Embryonic facial prominence (tissue), 1 donor: Measurements from ENCODE around the gene ZBTB18.

Experiments
- DNase-seq: peaks from one replicate; pipeline ENCODE4 v3.0.0-alpha.2; 2016; ENCODE audit errors: extremely low spot score

Gene ZBTB18

DNA sequence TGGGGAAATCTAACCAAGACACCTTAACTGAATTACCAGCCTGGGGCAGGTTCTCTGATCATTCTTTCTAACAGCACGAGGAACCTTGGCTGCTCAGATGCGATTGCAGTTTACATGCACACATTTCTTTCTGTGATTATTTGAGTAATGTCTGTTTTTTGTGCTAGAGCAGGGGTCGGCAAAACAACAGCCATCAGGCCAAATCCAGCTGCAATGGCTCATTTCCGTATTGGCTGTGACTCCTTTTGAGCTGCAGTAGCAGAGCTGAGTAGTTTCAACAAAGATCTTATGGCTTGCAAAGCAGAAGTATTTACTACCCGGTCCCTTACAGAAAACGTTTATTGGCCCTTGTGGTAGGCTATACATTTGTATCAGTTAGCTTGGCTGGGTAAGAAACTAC, 37.1 kb downstream of the ZBTB18 start:
- no peak for DNase-seq

DNA sequence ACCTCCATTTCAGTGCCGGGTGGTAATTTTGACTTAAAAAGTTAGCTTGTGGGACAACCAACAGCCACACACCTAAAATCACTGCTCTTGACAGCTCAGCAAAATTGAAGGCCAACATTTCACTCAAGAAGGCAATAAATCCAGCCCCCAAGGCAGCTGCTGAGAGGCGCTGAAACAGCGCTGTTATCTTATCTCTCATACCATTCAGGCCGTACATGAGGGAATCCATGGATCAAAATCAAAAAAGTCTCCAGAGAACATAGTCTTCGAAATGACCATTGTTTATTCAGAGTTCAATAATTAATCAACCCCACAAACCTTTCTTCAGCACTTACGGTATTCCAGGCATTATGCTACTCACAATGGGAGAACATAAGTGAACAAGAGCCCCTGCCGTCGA, 38.5 kb downstream of the ZBTB18 start:
- DNase-seq, result no peak

DNA sequence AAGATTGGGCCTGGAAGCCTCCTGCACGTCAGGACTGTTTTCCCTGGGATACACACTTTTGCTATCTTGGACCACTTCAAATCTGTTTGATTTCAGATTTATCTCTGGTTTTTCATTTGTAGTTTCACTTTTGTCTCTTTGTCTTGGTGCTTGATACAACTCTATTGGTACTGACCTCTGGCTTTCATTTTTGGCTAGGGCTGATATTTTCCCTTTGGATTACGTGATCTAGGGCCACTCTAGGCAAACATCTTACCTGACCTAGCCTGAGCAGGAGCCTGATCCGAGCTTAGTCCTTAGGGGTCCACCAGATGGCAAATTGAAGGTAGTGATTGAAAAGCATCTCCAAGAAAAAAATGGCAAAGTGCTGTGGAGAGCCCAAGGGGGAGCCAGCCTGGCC, 39.6 kb downstream of the ZBTB18 start:
- no peak for DNase-seq

DNA sequence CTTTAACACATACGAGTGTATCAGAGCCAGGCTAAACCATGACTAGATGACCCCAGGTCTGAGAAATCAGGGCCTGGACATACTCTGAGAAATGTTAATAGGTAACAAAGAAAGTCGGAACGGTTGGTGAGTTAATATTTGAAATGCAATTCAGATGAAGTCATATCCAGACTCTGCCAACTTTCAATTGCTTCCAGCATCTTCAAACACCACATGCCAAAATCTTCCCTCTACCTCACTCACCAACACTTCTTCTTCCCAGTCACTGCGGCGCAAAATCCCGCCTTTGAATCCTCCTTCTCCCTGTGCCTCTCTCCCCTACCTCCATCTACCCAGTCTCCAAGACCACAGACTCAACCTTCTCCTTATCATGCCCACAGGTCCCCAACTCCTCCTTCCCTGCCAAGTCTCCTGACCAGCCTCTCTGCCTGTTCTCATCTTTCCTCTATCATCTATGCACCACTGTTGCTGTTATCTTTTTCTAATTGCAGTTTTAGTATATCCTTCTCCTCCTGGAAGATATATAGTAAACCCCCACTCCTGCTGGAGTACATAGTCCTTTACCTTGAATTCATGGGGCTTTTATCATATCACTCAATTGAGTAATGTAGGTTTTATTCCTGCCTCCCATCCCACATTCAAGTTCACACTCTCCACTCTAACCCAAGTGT, 41.3 kb downstream of the ZBTB18 start:
- DNase-seq, result peak; percentile 16

DNA sequence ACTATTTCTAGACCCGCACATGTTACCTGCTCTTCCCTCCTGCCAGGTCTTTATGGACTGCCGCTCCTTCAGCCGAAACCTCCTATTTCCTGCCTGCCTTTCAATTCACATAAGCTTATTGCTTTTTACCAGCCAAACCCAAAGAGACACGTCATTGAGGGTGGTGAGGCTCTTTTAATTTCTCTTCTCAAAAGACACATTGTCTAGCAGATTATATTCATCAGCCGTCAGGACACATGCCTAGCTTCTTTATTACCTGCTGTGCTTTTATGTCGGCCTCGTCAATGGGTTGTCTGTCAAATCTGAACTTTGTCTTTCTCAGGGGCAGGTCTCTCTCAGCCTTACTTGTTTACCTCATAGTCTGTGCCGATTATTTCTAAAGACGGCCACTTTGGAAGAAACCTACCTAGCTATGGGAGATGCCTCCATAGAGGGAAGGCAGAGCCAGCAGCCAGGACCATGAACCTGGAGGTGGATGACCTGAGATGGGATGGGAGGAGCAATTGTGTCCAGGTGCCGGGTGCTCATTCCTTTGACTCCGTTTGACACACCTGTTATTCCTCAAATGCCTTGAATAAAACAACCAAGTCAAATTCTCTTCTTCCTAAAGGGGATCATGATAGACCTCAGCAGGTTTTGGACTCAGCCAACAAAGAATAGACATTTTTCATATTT, 42.0 kb downstream of the ZBTB18 start:
- DNase-seq, result no peak

DNA sequence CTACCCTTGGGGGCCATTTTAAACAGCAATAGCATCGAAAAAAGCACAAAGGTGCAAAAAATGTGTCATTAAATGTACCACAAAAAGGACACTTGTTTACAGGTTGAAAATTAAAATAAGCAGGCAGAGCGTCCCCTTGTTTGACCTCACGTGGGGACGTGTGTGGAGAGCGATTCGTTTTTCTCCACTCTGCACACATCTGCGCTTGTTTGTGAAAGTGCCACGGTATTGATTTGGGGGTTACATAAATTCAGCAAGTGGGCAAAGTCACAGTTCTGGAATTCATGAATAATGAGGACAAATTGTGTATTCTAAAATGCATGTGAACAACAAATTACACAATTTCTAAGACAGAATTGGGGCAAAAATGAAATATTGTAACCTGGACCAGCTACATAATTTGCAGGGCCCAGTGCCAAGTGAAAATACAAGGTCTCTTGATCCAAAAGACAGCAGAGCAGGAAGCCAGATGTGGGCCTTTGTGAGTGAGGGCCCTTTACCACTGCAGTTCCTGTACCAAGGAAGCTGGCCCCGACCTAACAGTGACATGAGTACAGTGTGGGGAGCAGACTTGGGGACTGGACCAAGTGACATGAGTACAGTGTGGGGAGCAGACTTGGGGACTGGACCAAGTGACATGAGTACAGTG, 43.9 kb downstream of the ZBTB18 start:
- DNase-seq, result no peak

DNA sequence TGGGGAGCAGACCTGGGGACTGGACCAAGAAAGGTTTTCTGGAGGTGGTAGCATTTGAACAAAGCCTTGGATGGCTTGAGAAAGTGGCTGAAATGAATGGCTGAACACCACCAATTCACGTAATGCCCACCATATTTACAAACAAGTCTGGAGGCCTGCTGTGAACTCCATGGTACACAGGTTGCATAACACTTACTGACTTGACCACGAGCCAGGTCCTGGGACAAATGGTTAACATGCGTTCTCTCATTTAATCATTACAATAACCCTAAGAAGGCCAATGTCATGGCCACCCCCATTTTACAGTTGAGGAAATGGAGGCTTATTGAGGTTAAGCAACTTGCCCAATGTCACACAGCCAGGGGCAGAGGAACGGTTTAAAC, 44.4 kb downstream of the ZBTB18 start:
- no peak for DNase-seq

DNA sequence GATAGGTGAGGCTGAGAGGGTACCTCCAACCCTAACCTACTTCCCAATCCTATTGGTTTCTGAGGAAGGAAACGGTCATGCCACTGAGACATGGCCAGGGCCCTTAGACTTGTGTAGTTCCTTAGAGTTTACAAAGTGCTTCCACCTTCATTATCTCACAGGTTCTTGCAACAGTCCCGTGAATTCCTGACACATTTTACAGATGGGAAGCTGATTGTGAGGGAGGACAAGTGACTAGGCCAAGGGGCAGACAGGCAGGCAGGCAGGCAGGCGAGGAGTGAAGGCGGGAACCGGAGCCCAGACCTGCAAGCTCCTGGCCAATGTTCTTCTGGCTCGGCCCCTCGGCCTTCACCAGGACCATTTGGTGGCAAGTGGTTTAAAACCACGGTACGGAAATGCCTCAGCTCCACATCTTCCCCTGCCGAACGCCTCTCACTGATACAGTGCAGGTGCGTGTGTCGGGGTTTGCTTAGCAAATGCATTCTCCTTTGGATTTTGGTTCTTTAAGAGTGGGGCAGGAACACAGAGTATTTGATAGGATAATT, 45.1 kb downstream of the ZBTB18 start:
- DNase-seq, result no peak

DNA sequence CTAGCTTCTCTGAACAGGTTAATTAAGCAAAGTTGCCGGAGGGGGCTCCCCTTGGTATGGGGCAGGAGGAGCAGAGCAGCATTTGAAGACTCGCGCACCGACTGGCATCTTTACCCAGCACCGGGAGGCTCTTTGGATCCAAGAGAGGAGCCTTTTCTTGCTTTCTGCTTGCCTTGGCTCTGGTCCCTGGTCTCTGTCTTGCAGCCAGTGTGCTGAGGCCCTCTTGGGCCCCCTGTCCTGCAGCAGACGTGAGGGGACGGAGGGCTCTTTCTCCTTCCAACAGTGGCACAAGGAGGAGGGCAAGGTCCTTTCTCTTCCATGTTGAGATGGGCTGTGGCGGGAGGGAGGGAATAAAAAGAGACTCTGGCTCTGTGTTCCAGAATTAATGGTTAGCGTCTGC, 45.6 kb downstream of the ZBTB18 start:
- no peak for DNase-seq

DNA sequence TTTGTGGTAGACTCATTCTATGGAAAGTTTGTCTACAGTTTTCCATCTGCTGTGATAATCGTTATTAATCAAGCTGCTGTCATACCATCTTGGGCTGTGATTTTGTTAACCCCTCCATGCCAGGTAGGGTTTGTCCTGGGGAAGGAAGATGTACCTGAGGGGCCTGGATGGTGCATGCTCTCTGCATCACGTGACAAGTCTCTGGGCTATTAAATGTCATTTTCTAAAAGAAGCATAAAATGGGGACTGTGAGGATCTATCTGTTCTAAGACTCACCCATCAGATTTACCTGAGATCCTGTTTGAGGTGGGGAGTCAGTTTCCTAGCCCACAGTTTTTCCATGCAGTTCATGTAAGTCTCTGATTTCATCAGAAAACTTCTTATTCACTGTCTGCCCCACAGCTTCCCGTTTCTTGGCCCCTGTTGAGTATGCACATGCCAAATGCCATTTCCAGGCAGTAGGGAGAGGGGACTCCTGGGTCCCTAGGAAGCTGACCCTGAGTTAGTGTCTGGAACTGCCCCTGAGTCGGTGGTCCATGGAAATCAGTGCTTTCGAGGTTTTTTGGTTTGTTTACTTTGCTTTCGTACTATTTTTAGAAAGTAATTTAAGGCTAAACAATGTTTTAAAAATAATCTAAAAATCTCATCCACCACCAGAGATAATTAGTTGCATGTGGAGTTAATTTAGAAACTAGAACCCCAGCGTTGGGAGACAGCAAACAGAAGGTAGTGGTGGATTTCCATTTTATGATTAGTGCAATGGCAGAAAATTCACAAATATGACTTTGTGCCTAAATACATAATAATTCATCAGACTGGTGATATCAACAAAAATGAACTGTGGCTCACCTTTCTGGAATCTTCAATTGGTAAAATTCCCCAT, 46.7 kb downstream of the ZBTB18 start:
- DNase-seq, result no peak

DNA sequence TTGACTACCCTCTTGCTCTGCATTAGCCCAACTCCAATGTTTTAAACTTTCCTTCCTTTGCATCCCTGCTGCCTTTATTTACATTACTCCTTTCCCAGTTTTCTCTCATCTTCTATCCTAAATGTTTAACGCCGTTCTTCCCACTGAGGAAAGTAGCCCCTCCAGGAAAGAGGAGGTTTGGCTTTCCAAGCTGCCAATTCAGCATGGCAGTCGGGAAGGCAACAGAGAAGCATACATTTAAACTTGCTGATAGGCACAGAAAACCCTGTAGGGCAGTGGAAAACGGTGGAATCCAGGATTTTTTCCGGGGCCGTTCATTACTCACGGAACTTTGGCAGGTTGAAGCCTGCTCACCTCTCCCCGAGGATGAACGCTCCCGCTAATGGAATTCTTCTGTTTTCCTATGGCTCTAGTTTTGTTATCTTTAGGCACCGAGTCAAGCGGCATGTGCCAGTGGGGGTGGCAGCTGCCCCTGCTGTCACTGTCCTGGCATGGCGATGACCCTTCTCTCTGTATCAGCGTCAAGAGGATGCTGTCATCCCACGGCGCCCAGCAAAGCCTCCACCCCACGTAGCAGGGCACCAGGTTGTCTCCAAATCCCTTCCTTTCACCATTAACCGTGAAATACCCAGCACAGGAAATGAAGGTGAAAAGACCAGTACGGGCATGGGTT, 48.3 kb downstream of the ZBTB18 start:
- DNase-seq, result no peak

DNA sequence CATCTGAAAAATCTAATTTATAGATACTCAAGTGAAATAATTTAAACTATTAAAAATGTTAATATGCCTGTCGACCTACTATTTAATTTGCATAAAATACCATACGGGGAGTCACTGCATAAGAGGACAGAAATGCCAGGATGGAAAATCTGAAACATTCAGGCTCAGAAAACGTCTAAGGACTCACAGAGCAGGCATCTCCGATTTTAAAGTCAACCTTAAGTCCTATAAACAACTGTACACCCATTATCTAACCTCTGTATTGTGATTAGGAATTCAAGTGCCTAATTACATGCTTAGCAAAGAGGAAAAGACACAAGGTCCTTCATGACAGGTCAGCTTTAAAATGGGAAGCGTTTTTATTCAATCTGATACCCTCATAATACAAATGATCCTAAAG, 49.2 kb downstream of the ZBTB18 start:
- no peak for DNase-seq

DNA sequence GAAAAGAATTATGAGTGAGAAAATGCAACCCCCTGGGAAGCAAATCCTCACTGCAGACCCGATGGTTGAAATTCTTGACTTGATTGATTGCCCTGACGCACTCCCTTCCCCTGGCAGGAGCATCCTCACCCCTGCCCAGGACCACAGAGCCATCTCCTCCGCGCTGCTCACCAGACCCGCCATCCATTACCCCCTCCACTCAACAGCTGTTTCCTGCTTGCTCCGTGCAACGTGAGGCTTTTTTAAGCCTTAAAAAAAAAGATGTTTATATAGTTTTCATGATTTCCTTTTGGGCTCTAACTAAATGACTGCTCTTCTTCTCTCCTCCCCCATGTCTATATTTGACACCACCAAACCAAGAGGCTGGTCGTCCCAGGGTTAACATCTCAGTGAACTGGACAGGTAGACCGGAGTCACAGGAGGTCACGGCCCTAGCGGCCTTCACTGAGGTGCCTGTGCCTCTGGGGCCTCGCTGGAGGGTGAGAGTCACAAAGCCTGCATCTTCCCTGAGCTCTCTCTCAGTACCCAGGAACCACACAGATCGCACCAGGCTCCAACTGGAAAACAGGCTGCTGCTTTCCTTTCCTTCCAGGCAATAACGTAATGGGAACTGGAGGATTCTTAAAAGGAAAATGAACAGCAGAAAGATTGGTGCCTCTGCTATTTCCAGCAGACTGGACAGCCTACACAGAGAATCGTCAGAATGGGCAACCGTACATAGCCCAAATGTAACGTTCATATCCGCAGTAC, 49.8 kb downstream of the ZBTB18 start:
- DNase-seq, result no peak

DNA sequence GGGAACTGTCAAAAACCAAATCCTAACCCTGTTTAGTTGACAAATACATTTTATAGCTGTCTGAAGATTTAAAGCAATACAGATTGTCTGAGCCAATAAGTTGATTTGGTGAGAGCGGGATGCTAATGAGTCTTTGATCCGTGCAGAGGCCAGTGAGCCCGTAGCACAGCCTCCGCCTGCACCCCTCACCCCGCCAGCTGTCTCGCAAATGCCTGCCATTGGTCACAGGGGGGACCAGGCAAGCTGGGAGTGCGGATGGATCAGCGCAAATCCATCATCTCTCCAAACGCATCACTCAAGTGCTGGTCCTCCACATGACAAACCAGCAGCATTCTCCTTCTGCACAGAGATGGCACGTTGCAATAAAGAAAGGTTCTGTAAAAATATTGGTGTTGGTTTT, 51.0 kb downstream of the ZBTB18 start:
- no peak for DNase-seq

DNA sequence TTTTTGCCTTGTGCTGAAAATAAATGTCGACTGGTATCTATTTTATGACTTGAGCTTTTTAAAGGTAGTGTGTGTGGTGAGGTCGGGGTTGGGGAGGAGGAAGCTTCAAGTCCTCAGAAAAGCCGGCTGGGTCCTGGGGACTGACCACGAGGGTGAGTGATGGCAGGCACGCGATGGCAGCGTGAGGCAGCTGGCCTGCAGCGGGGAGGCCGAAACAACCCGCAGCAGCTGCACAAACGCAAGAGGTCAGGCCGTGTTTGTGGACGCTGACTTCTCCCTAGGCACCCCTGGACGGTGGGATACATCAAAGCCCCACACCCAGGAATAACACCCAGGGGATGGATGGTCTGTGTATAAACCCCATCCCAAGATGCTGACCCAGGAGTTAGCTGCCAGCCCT, 51.4 kb downstream of the ZBTB18 start:
- DNase-seq, result no peak

DNA sequence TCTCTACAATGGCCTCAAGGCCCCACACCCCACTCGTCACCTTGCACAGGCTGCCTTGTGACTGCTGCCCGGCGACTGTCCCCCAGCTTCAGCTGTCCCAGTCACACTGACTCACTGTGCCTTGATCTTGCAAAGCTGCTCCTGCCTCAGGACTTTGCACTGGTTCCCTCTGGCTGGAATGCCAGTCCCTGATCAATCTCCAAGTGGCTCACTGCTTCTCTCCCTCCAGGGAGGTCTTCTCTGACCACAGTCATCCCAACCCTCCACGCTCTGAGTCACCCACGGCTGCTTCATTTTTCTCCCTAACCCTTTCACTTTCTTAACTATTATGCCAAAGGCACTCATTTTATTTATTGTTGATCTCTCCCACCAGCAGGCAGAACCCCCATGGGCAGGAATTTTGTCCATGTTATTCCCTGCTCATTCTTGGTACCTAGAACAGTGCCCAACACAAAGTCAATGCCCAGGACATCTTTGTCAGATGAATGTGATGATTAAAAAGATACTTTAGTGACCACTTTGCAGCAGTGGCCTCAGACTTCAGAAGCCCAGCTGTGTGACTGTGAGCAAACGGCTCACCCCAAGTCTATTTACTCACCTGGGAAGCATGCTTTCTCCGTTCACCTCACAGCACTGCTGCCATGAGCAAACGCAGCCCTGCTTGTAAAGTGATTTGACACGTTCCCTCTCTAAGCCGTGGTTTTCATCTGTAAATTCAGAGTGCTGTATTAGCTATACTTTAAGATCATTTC, 53.4 kb downstream of the ZBTB18 start:
- DNase-seq, result no peak

DNA sequence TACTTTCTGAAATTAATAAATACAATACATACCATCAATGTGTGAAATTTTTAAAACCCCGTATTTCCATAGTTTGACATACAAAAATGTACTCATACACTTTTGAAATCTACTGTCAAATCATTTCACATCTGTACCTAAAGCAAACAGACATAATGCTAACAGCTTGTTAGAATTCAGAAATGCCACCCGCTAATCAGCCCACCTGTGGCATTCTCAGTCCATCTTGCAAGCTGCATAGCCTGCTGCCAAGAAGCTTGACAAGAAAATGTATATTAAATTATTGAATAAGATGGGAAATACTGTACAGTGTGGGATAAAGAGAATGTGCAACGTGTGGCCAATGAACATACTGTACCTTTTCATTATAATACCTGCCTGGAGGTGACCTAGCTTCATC, 55.1 kb downstream of the ZBTB18 start:
- no peak for DNase-seq
